Esophagus muscularis mucosa (tissue), 4 donors: ENCODE measurements around the gene PXT1. TPM values are rescaled to one million over a fixed set of nuclear protein-coding genes. Genes with fewer than 3 reads are reported as not detected.

Experiments used
- DNase-seq: peaks from one replicate; pipeline ENCODE4 v3.0.0-alpha.2; 2017; ENCODE audit errors: extremely low spot score
- H3K27ac ChIP-seq, 4 donors: fragments of 200-600 bp; sonication (generic); replicated peaks in 1 of 4; 1 replicate in 3 of 4; 2 replicates in 1 of 4; pipeline ENCODE4 v1.5.1; 2016 to 2019; ENCODE audit warnings: mild to moderate bottlenecking in 1 of 4
- H3K27me3 ChIP-seq, 4 donors: fragments of 200-600 bp; sonication (generic); one replicate each; pipeline versions ENCODE4 v1.5.1 to v1.6.0; 2016 to 2019
- H3K36me3 ChIP-seq, 4 donors: fragments of 200-600 bp; sonication (generic); one replicate each; pipeline ENCODE4 v1.5.1; 2016 to 2019
- H3K4me1 ChIP-seq, 4 donors: fragments of 200-600 bp; sonication (generic); one replicate each; pipeline ENCODE4 v1.5.1; 2016 to 2019
- H3K4me3 ChIP-seq, 4 donors: fragments of 200-600 bp; sonication (generic); 1 replicate in 2 of 4; 2 replicates in 2 of 4; pipeline ENCODE4 v1.5.1; 2016 to 2019; ENCODE audit warnings: mild to moderate bottlenecking in 4 of 4, moderate library complexity in 1 of 4
- H3K9me3 ChIP-seq, 4 donors: fragments of 200-600 bp; sonication (generic); 1 replicate in 3 of 4; 2 replicates in 1 of 4; pipeline ENCODE4 v1.5.1; 2016 to 2019
- EP300 ChIP-seq: sonication (generic); formaldehyde crosslinking; IDR thresholded peaks from one replicate; pipeline ENCODE4 v1.6.1; 2017; ENCODE audit warnings: antibody characterized with exemption
- POLR2A ChIP-seq: fragments of 450-650 bp; IDR thresholded peaks from one replicate; pipeline ENCODE4 v1.6.1; 2017; ENCODE audit warnings: antibody characterized with exemption, moderate library complexity, mild to moderate bottlenecking, low read depth
- POLR2AphosphoS5 ChIP-seq, 2 donors: sonication (generic); formaldehyde crosslinking; IDR thresholded peaks; one replicate each; pipeline ENCODE4 v1.6.1; 2017; ENCODE audit warnings: antibody characterized with exemption in 2 of 2
- WGBS: methylation state at CpG from one replicate; pipeline ENCODE4 v1.1.5; 2018; 5-methylcytosine and 5-hydroxymethylcytosine counted together
- intact Hi-C: fragments of 100-400 bp; cut with DNase I; formaldehyde crosslinking; loops from one replicate; pipeline ENCODE4 v1.15.1; 2023
- total RNA-seq, 4 donors: library from RNA; depleted of rRNA; stranded (reverse); fragments of >200 nt; gene quantifications; one replicate each; pipeline versions ENCODE4 v1.1.0 to v1.2.1, GENCODE V29; 2016
- TF ChIP-seq, protein P1 (sequence below), 3 experiments: fragments of 200-600 bp in 2 of 3; fragments of 450-650 bp in 1 of 3; sonication (generic) in 2 of 3; IDR thresholded peaks; one replicate each; pipeline ENCODE4 v1.5.1; 2017 to 2019; ENCODE audit warnings: antibody characterized with exemption in 3 of 3, mild to moderate bottlenecking in 2 of 3, moderate library complexity in 1 of 3

The PXT1 gene
- total RNA-seq, 4 donors from 2014 or later, result not detected

DNA sequence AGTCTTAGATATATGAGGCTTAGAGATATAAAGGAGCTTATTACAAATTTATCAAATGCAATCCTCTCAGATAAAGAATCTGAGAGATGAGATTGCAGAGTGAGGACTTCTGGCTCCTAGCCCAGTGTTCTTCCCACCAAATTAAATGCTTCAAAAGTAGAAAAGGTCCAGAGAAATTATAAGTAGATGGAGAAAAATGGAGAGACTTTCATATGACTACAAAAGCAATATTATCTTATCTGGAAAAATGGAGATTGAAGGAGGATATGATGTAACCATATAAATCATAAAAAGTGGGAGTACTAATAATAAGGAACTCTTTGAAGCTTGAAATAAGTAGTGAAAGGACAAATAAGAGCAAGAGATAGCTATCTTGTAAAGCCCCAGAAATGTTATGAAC, 3.0 kb upstream of the PXT1 start:
- Histone ChIP-seq H3K4me1 (peaks cover 34 to 66% (median 52%) of the 10 kb centered on the region in 4 donors), H3K27ac (peak overlapping the region in 3 of 4 donors; percentile 96 to 100 (median 99)), H3K27me3 (no peaks in the 10 kb centered on the region), H3K4me3 (no peak overlapping the region), H3K9me3 (no peaks in the 10 kb centered on the region), H3K36me3 (peaks cover 0 to 11% (median 2%) of the 10 kb centered on the region in 4 donors)
- TF ChIP-seq EP300 (no peak), POLR2A (no peak), POLR2AphosphoS5 (IDR thresholded peaks at IDR 0.05) (no peak)
- TF ChIP-seq, protein P1, sequence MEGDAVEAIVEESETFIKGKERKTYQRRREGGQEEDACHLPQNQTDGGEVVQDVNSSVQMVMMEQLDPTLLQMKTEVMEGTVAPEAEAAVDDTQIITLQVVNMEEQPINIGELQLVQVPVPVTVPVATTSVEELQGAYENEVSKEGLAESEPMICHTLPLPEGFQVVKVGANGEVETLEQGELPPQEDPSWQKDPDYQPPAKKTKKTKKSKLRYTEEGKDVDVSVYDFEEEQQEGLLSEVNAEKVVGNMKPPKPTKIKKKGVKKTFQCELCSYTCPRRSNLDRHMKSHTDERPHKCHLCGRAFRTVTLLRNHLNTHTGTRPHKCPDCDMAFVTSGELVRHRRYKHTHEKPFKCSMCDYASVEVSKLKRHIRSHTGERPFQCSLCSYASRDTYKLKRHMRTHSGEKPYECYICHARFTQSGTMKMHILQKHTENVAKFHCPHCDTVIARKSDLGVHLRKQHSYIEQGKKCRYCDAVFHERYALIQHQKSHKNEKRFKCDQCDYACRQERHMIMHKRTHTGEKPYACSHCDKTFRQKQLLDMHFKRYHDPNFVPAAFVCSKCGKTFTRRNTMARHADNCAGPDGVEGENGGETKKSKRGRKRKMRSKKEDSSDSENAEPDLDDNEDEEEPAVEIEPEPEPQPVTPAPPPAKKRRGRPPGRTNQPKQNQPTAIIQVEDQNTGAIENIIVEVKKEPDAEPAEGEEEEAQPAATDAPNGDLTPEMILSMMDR (IDR thresholded peaks at IDR 0.05), result no peak
- no peak for DNase-seq
- intact Hi-C loops, result no loop called here

DNA sequence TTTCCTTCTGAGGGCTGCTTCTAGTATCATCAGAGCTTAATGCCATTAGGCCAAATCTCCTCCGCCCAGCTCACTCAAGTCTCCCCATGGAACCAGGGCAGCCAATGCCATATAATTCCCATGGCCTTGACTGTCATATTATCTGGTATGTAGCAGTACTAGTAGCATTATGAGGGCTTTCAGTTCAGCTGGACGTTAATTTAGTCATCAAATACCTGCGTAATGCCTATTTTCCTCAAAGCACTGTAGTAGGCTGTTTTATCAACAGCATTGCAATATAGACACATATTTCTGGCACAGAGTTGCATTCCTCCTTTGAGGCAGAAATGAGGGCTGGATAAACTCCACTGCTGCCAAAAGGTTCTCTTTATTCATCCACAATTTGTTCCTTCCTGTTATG, 1.8 kb upstream of the PXT1 start:
- H3K27me3 ChIP-seq, result no peaks in the 10 kb centered on the region
- H3K4me3 ChIP-seq, result peak overlapping the region; percentile 95 to 99 (median 96)
- peak in 1 of 2 donors; percentile 49 for TF ChIP-seq POLR2AphosphoS5 (IDR thresholded peaks at IDR 0.05)
- no peak for TF ChIP-seq EP300
- H3K27ac ChIP-seq, result peak overlapping the region; percentile 96 to 100 (median 98)
- peak; percentile 42 for DNase-seq
- 39% methylated on average over 3 of the region's 3 CpGs for WGBS
- peaks cover 0 to 11% (median 2%) of the 10 kb centered on the region in 4 donors for H3K36me3 ChIP-seq
- H3K4me1 ChIP-seq, result peaks cover 34 to 62% (median 52%) of the 10 kb centered on the region in 4 donors
- intact Hi-C loops, result loop anchor here (5.0 kb wide), 2 partner anchors 103 to 153 kb away; partner anchors contain the start of gene STK38
- H3K9me3 ChIP-seq, result no peaks in the 10 kb centered on the region

DNA sequence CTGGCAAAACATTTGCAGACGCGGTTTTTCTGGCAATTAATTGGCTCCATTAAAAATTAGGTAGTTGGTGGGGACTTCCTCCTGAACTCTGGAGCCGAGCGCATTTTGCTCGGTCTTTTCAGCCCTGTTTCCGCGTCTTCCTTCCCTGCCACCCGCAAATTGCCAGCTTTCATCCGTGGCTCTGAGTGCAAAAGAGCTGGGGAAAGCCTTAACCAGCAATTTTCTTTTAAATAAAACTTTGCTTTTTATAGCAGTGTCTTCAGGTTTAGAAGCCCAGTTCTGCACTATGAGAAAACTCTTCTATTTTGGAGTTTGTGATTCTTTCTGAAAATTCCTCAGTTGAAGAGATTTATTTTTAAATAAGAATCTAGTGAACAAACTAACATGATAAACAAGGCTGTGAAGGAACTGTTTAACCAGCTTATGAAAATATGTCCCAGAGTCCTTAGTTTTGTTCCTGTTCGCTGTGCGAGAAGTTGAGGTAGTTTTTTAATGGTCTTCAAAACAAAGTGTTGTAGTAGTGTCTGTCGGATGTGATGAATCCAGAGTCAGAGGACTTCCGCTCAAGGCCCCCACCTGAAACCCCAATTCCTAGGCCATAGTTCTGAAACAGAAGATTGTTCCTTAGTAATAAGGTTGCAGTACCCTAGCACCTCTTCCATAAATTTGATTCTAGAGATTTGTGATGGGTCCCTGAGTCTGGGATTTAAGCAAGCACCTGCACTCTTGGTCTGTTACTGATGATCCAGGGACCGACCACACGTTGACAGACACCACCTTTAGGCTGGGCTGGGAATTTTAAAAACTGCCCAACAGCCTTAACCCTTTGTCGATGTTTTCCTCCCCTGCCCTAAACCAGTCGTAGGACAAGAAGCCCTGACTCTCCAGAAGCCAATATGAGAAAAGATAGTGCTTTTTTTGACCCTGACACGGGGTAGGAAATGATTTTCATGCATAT, 1.1 kb upstream of the PXT1 start:
- no peaks in the 10 kb centered on the region for H3K27me3 ChIP-seq
- H3K27ac ChIP-seq, result peak overlapping the region; percentile 96 to 100 (median 98)
- peaks cover 0 to 3% (median 0%) of the 10 kb centered on the region in 4 donors for H3K36me3 ChIP-seq
- no peak for TF ChIP-seq POLR2A
- no peak for TF ChIP-seq POLR2AphosphoS5 (IDR thresholded peaks at IDR 0.05)
- no peak for TF ChIP-seq EP300
- TF ChIP-seq, protein P1 (IDR thresholded peaks at IDR 0.05), result no peak
- no peaks in the 10 kb centered on the region for H3K9me3 ChIP-seq
- H3K4me3 ChIP-seq, result peak overlapping the region; percentile 95 to 99 (median 96)
- intact Hi-C loops, result loop anchor here (5.0 kb wide), 2 partner anchors 104 to 154 kb away; partner anchors contain the start of gene STK38
- peaks cover 34 to 57% (median 52%) of the 10 kb centered on the region in 4 donors for H3K4me1 ChIP-seq
- 4% methylated on average over 16 of the region's 18 CpGs for WGBS
- DNase-seq, result peak; percentile 83

DNA sequence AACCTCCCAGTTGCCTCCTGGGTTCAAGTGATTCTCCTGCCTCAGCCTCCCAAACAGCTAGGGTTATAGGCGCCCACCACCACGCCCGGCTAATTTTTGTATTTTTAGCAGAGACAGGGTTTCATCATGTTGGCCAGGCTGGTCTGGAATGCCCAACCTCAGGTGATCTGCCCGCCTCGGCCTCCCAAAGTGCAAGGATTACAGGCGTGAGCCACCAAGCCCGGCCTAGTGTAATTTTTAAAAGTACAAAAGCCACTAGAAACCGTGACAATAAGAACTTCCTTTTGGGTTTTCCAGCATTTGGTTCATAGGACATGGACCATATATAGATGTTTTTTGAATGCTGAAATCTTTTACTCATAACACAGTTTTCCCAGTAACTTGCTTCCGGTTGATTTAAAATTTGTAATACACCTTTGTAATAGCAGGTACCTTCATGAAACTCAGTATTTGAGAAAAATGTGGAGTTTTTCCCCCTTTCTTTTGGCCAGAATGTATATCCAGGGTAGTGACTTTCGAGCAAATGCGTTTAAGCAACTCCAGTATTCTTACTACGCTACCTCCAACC, 467 bp downstream of the PXT1 start:
- Histone ChIP-seq H3K36me3 (no peaks in the 10 kb centered on the region), H3K4me3 (peak overlapping the region; percentile 95 to 99 (median 96)), H3K27me3 (no peaks in the 10 kb centered on the region), H3K27ac (peak overlapping the region; percentile 96 to 100 (median 98)), H3K9me3 (no peaks in the 10 kb centered on the region), H3K4me1 (peaks cover 34 to 53% (median 46%) of the 10 kb centered on the region in 4 donors)
- TF ChIP-seq, protein P1 (IDR thresholded peaks at IDR 0.05), result no peak
- no peak for TF ChIP-seq POLR2AphosphoS5 (IDR thresholded peaks at IDR 0.05)
- no peak for TF ChIP-seq EP300
- intact Hi-C loops, result loop anchor here (1.0 to 5.0 kb wide), 3 partner anchors 19 to 155 kb away; partner anchors contain the start of gene STK38
- WGBS, result 59% methylated on average over 12 of the region's 12 CpGs
- peak; percentile 34 for DNase-seq
